Measurements from ENCODE around the gene TMC2.
A peak's percentile ranks its signal among the peaks of the same experiment; 100 is the strongest.
"Not testable (repeated sequence)": the region's sequence is repeated elsewhere in the genome, so short reads cannot be mapped to it uniquely, and the experiment has no call there.

TMC2 gene

GRCh38 chr20:2684817-2685216 lies 148.4 kb downstream of the TMC2 start:
- H3K36me3 Mint-ChIP-seq; DNase-seq (ENCODE audit: low spot score in 2 of 2); ATAC-seq; H3K4me3 Mint-ChIP-seq; H3K9me3 Mint-ChIP-seq; H3K27ac Mint-ChIP-seq: not testable (repeated sequence)
- peaks cover 13% of the 10 kb centered on the region for H3K4me1 Mint-ChIP-seq

GRCh38 chr20:2687514-2687913 lies 151.1 kb downstream of the TMC2 start:
- no peak for ATAC-seq
- peak overlapping the region; percentile 45 for H3K27ac Mint-ChIP-seq
- H3K36me3 Mint-ChIP-seq: peaks cover 9% of the 10 kb centered on the region
- no peak for DNase-seq (ENCODE audit: low spot score in 2 of 2)
- H3K4me1 Mint-ChIP-seq: peaks cover 30% of the 10 kb centered on the region
- H3K9me3 Mint-ChIP-seq: no peaks in the 10 kb centered on the region
- peak overlapping the region; percentile 36 for H3K4me3 Mint-ChIP-seq

- DNase-seq (ENCODE audit: low spot score in 2 of 2) (peak; percentile 71 to 87), ATAC-seq (peak; percentile 90)
- Mint-ChIP-seq H3K36me3 (peaks cover 9% of the 10 kb centered on the region), H3K27ac (peak overlapping the region; percentile 45), H3K4me3 (peak overlapping the region; percentile 36), H3K9me3 (no peaks in the 10 kb centered on the region), H3K4me1 (peaks cover 30% of the 10 kb centered on the region)
Observed at GRCh38 chr20:2688041-2688591, 151.7 kb downstream of the TMC2 start.

- DNase-seq (ENCODE audit: low spot score in 2 of 2): no peak
- H3K9me3 Mint-ChIP-seq: no peaks in the 10 kb centered on the region
- no peak overlapping the region for H3K4me3 Mint-ChIP-seq
- H3K36me3 Mint-ChIP-seq: peaks cover 9% of the 10 kb centered on the region
- H3K27ac Mint-ChIP-seq: peak overlapping the region; percentile 18
- ATAC-seq: no peak
- peaks cover 30% of the 10 kb centered on the region for H3K4me1 Mint-ChIP-seq
Observed at GRCh38 chr20:2690213-2690612, 153.8 kb downstream of the TMC2 start.

- Mint-ChIP-seq H3K4me3 (peak overlapping the region; percentile 89), H3K4me1 (peaks cover 30% of the 10 kb centered on the region), H3K27ac (no peak overlapping the region), H3K36me3 (peaks cover 9% of the 10 kb centered on the region), H3K9me3 (no peaks in the 10 kb centered on the region)
- no peak for ATAC-seq
- no peak for DNase-seq (ENCODE audit: low spot score in 2 of 2)
Observed at GRCh38 chr20:2690718-2691117, 154.3 kb downstream of the TMC2 start.

- DNase-seq (ENCODE audit: low spot score in 2 of 2) (no peak), ATAC-seq (no peak)
- peak overlapping the region; percentile 89 for H3K4me3 Mint-ChIP-seq
- H3K27ac Mint-ChIP-seq: no peak overlapping the region
- peaks cover 30% of the 10 kb centered on the region for H3K4me1 Mint-ChIP-seq
- H3K9me3 Mint-ChIP-seq: no peaks in the 10 kb centered on the region
- H3K36me3 Mint-ChIP-seq: peaks cover 9% of the 10 kb centered on the region
Observed at GRCh38 chr20:2691127-2691526, 154.8 kb downstream of the TMC2 start.
